ENCODE results near the gene TMEM134.

DNA sequence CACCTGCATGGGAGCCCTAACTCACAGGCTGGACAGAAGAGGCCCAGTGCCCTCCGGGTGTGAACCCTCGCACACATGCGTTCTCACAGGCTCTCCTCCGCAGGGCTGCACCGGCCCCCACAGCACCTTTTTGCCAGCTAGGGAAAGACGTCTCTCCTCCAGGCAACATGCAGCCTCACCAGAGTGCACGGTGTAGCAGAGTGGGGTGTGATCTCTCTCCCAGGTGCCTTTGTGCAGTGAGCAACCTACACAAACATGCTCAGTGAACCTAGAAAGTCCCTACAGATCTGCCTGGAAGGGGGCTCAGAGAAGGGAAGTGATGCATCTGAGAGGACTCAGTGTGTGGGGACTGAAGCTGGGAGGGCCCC is 57.3 kb downstream of the TMEM134 start:
- TF ChIP-seq, protein P1, sequence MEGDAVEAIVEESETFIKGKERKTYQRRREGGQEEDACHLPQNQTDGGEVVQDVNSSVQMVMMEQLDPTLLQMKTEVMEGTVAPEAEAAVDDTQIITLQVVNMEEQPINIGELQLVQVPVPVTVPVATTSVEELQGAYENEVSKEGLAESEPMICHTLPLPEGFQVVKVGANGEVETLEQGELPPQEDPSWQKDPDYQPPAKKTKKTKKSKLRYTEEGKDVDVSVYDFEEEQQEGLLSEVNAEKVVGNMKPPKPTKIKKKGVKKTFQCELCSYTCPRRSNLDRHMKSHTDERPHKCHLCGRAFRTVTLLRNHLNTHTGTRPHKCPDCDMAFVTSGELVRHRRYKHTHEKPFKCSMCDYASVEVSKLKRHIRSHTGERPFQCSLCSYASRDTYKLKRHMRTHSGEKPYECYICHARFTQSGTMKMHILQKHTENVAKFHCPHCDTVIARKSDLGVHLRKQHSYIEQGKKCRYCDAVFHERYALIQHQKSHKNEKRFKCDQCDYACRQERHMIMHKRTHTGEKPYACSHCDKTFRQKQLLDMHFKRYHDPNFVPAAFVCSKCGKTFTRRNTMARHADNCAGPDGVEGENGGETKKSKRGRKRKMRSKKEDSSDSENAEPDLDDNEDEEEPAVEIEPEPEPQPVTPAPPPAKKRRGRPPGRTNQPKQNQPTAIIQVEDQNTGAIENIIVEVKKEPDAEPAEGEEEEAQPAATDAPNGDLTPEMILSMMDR (IDR thresholded peaks at IDR 0.05), result no peak
- no peak for TF ChIP-seq POLR2A (IDR thresholded peaks at IDR 0.05)
- no peak for TF ChIP-seq POLR2AphosphoS5 (IDR thresholded peaks at IDR 0.05)
